MM.1S (cell line): ENCODE results near the gene ITGB3BP.

Experiments used
- DNase-seq: peaks from one replicate; pipeline ENCODE4 v3.0.0-alpha.2; 2015
- H2AFZ ChIP-seq: fragments of 300-600 bp; sonication (generic); 2 replicates; pipeline ENCODE4 v1.6.0; 2016; ENCODE audit warnings: antibody characterized with exemption, low read length
- H3F3A ChIP-seq: fragments of 300-600 bp; sonication (generic); 2 replicates; pipeline ENCODE4 v1.6.1; 2016; ENCODE audit warnings: mild to moderate bottlenecking, antibody characterized with exemption, low read length, moderate library complexity, mixed read lengths; ENCODE audit not compliant: insufficient read depth
- H3K27ac ChIP-seq: fragments of 300-600 bp; sonication (generic); 2 replicates; pipeline ENCODE4 v1.5.1; 2016; ENCODE audit warnings: mild to moderate bottlenecking, low read length
- H3K27me3 ChIP-seq: fragments of 300-600 bp; sonication (generic); replicated peaks from 2 replicates; pipeline ENCODE4 v1.6.0; 2016; ENCODE audit warnings: low read length; ENCODE audit not compliant: insufficient read depth
- H3K36me3 ChIP-seq: fragments of 300-600 bp; sonication (generic); replicated peaks from 2 replicates; pipeline ENCODE4 v1.6.1; 2016; ENCODE audit warnings: mild to moderate bottlenecking, low read length, mixed read lengths; ENCODE audit not compliant: insufficient read depth
- H3K4me1 ChIP-seq: fragments of 300-600 bp; sonication (generic); 2 replicates; pipeline ENCODE4 v1.6.1; 2016; ENCODE audit warnings: low read length, mixed read lengths
- H3K4me2 ChIP-seq: fragments of 300-600 bp; sonication (generic); 2 replicates; pipeline ENCODE4 v1.6.0; 2016; ENCODE audit warnings: low read depth, low read length
- H3K4me3 ChIP-seq: fragments of 300-600 bp; sonication (generic); 2 replicates; pipeline ENCODE4 v1.5.1; 2016; ENCODE audit warnings: low read length, mixed read lengths
- H3K79me2 ChIP-seq: fragments of 300-600 bp; sonication (generic); 2 replicates; pipeline ENCODE4 v1.6.1; 2016; ENCODE audit warnings: mixed run types, low read length, mixed read lengths
- H3K9ac ChIP-seq: fragments of 300-600 bp; sonication (generic); 2 replicates; pipeline ENCODE4 v1.6.1; 2016; ENCODE audit warnings: low read length, mixed read lengths
- H3K9me2 ChIP-seq: fragments of 300-600 bp; sonication (generic); replicated peaks from 2 replicates; pipeline ENCODE4 v1.6.1; 2016; ENCODE audit warnings: mild to moderate bottlenecking, low read length, mixed read lengths; ENCODE audit not compliant: insufficient read depth
- H3K9me3 ChIP-seq: fragments of 300-600 bp; sonication (generic); replicated peaks from 2 replicates; pipeline ENCODE4 v1.6.1; 2016; ENCODE audit warnings: mild to moderate bottlenecking, low read length, mixed read lengths; ENCODE audit not compliant: insufficient read depth
- H4K20me1 ChIP-seq: fragments of 300-600 bp; sonication (generic); 2 replicates; pipeline ENCODE4 v1.6.1; 2016; ENCODE audit warnings: mild to moderate bottlenecking, low read length, moderate library complexity, mixed read lengths; ENCODE audit not compliant: insufficient read depth
- CTCF ChIP-seq: fragments of 300-600 bp; sonication (generic); IDR thresholded peaks from 2 replicates; pipeline ENCODE4 v1.5.1; 2016; ENCODE audit warnings: antibody characterized with exemption, low read length, mixed read lengths
- EZH2 ChIP-seq: fragments of 300-600 bp; sonication (generic); optimal IDR thresholded peaks from 2 replicates; pipeline ENCODE3; 2017; ENCODE audit warnings: low read depth, mild to moderate bottlenecking, antibody characterized with exemption, low read length, mixed read lengths
- EZH2phosphoT487 ChIP-seq: fragments of 300-600 bp; sonication (generic); IDR thresholded peaks from 2 replicates; pipeline ENCODE4 v1.6.1; 2018; ENCODE audit warnings: antibody characterized with exemption, low read length

The ITGB3BP gene

DNA sequence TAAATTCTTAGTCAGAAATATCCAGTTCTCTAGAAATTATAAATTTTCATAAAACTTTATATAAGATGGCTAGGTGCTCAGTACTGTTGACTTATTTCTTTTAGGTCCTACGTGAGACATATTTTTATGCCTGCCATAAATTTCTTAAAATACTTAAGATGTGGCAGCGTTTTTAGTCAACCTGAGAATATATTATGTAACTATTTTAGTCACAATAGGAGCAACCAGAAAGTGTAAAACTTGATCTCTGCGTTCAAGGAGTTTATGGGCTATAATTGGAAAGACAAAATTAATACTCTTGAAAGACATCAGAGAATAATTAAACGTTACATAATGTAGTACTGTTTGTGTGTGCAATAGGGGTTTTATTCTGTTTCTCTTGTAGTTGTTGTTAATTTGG is 46.0 kb upstream of the ITGB3BP start:
- no peaks in the 10 kb centered on the region for H3K9me3 ChIP-seq
- H2AFZ ChIP-seq = no peak overlapping the region
- no peaks in the 10 kb centered on the region for H3F3A ChIP-seq
- H3K4me3 ChIP-seq = no peak overlapping the region
- H4K20me1 ChIP-seq = no peaks in the 10 kb centered on the region
- H3K4me1 ChIP-seq = no peaks in the 10 kb centered on the region
- H3K79me2 ChIP-seq = no peaks in the 10 kb centered on the region
- no peak overlapping the region for H3K9ac ChIP-seq
- H3K27me3 ChIP-seq = no peaks in the 10 kb centered on the region
- no peak for DNase-seq
- H3K36me3 ChIP-seq = no peaks in the 10 kb centered on the region
- H3K4me2 ChIP-seq = no peak overlapping the region
- no peaks in the 10 kb centered on the region for H3K9me2 ChIP-seq
- H3K27ac ChIP-seq = no peak overlapping the region
- TF ChIP-seq EZH2phosphoT487 (no peak), CTCF (no peak), EZH2 (no peak)

GRCh38 chr1:63563745-63564144 is 40.7 kb upstream of the ITGB3BP start:
- H3K9me2 ChIP-seq = no peaks in the 10 kb centered on the region
- no peaks in the 10 kb centered on the region for H3K9me3 ChIP-seq
- H3K4me3 ChIP-seq = no peak overlapping the region
- DNase-seq = no peak
- no peak overlapping the region for H3K4me2 ChIP-seq
- H2AFZ ChIP-seq = no peak overlapping the region
- no peak overlapping the region for H3K9ac ChIP-seq
- no peaks in the 10 kb centered on the region for H3K79me2 ChIP-seq
- no peak for TF ChIP-seq CTCF
- TF ChIP-seq EZH2phosphoT487 = no peak
- H3K36me3 ChIP-seq = no peaks in the 10 kb centered on the region
- no peaks in the 10 kb centered on the region for H4K20me1 ChIP-seq
- no peaks in the 10 kb centered on the region for H3K27me3 ChIP-seq
- no peaks in the 10 kb centered on the region for H3F3A ChIP-seq
- H3K4me1 ChIP-seq = no peaks in the 10 kb centered on the region
- no peak overlapping the region for H3K27ac ChIP-seq

DNA sequence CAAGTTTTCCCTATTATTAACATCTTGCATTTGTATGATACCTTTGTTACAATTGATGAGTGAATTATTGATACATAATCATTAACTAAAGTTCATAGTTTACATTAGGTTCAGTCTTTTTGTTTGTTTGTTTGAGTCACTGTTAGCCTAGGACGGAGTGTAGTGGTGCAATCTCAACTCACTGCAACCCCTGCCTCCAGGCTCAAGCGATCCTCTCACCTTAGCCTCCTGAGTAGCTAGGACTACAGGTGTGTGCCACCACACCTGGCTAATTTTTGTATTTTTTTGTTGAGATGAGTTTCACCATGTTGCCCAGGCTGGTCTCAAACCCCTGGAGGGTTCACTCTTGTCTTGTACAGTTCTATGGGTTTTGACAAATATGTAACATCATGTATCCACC is 36.3 kb upstream of the ITGB3BP start:
- Histone ChIP-seq H3K4me3 (no peak overlapping the region), H3K27me3 (no peaks in the 10 kb centered on the region), H4K20me1 (no peaks in the 10 kb centered on the region), H3K9me2 (no peaks in the 10 kb centered on the region), H3K4me1 (no peaks in the 10 kb centered on the region), H3F3A (no peaks in the 10 kb centered on the region), H3K9me3 (no peaks in the 10 kb centered on the region), H2AFZ (no peak overlapping the region), H3K36me3 (no peaks in the 10 kb centered on the region), H3K4me2 (no peak overlapping the region), H3K27ac (no peak overlapping the region), H3K79me2 (no peaks in the 10 kb centered on the region), H3K9ac (no peak overlapping the region)
- TF ChIP-seq EZH2 = no peak
- TF ChIP-seq CTCF = no peak
- no peak for TF ChIP-seq EZH2phosphoT487
- no peak for DNase-seq
